PC-3 (cell line): ENCODE measurements around the gene ECE1. TPM values are rescaled to one million over a fixed set of nuclear protein-coding genes. Genes with fewer than 3 reads are reported as not detected.

Experiments used
- ATAC-seq: fragments of 200-7000 bp; cut with Tn5 transposase; 2 replicates; pipeline ENCODE4 v1.9.1; 2020; ENCODE audit warnings: mild to moderate bottlenecking, moderate library complexity
- BruUV-seq: library from RNA; stranded (reverse); fragments of 400-500 nt; replicated peaks from 2 replicates; lab custom pipeline; 2021; lab: Mats Ljungman, UMichigan
- CTCF ChIA-PET: fragments of 300-600 bp; sonication (Branson Sonifier 250); formaldehyde crosslinking; loops from one replicate; lab custom pipeline; 2022; ENCODE audit warnings: antibody characterized with exemption; lab: Charles Lee
- POLR2A ChIA-PET: fragments of 300-600 bp; sonication (Branson Sonifier 250); formaldehyde crosslinking; loops from one replicate; lab custom pipeline; 2022; ENCODE audit warnings: antibody characterized with exemption; ENCODE audit not compliant: unreplicated experiment; lab: Charles Lee
- DNase-seq: peaks from one replicate; pipeline ENCODE4 v3.0.0-alpha.2; 2015
- H2AFZ ChIP-seq: fragments of 300-600 bp; sonication (generic); 2 replicates; pipeline ENCODE4 v1.6.0; 2016; ENCODE audit warnings: antibody characterized with exemption, low read length
- H3F3A ChIP-seq: fragments of 300-600 bp; sonication (generic); one replicate; pipeline ENCODE4 v1.6.0; 2017; ENCODE audit warnings: antibody characterized with exemption, low read length, control low read depth, mild to moderate bottlenecking; ENCODE audit not compliant: unreplicated experiment
- H3K27ac ChIP-seq: fragments of 300-600 bp; sonication (generic); 2 replicates; pipeline ENCODE4 v1.5.1; 2016; ENCODE audit warnings: mild to moderate bottlenecking, low read length
- H3K27me3 ChIP-seq: fragments of 300-600 bp; sonication (generic); 2 replicates; pipeline ENCODE4 v1.6.1; 2016; ENCODE audit warnings: low read length, mixed read lengths
- H3K36me3 ChIP-seq: fragments of 300-600 bp; sonication (generic); 2 replicates; pipeline ENCODE4 v1.6.1; 2016; ENCODE audit warnings: low read depth, mixed run types, low read length, mixed read lengths
- H3K4me1 ChIP-seq: fragments of 300-600 bp; sonication (generic); 2 replicates; pipeline ENCODE4 v1.5.1; 2016; ENCODE audit warnings: low read length; ENCODE audit not compliant: insufficient read depth
- H3K4me2 ChIP-seq: fragments of 300-600 bp; sonication (generic); 2 replicates; pipeline ENCODE4 v1.6.0; 2016; ENCODE audit warnings: low read length
- H3K4me3 ChIP-seq: fragments of 300-600 bp; sonication (generic); 2 replicates; pipeline ENCODE4 v1.5.1; 2016; ENCODE audit warnings: mild to moderate bottlenecking, low read length, mixed read lengths
- H3K79me2 ChIP-seq: fragments of 300-600 bp; sonication (generic); 2 replicates; pipeline ENCODE4 v1.6.1; 2017; ENCODE audit warnings: low read length, mixed read lengths
- H3K9ac ChIP-seq: fragments of 300-600 bp; sonication (generic); 2 replicates; pipeline ENCODE4 v1.6.0; 2016; ENCODE audit warnings: mild to moderate bottlenecking, low read length
- H3K9me2 ChIP-seq: fragments of 300-600 bp; sonication (generic); replicated peaks from 2 replicates; pipeline ENCODE4 v1.6.1; 2016; ENCODE audit warnings: mixed run types, low read length, mixed read lengths
- H3K9me3 ChIP-seq: fragments of 300-600 bp; sonication (generic); 2 replicates; pipeline ENCODE4 v1.6.1; 2016; ENCODE audit warnings: low read length, mixed read lengths
- H4K20me1 ChIP-seq: fragments of 300-600 bp; sonication (generic); 2 replicates; pipeline ENCODE4 v1.6.1; 2016; ENCODE audit warnings: low read length, mixed read lengths
- EZH2 ChIP-seq: fragments of 300-600 bp; sonication (generic); IDR thresholded peaks from one replicate; pipeline ENCODE4 v1.6.1; 2017; ENCODE audit warnings: antibody characterized with exemption, mild to moderate bottlenecking, low read length; ENCODE audit not compliant: unreplicated experiment
- EZH2phosphoT487 ChIP-seq: fragments of 300-600 bp; sonication (generic); IDR thresholded peaks from 2 replicates; pipeline ENCODE4 v1.6.1; 2018; ENCODE audit warnings: mild to moderate bottlenecking, antibody characterized with exemption, low read length, borderline replicate concordance
- intact Hi-C: fragments of 100-400 bp; cut with micrococcal nuclease; formaldehyde crosslinking; loops from 2 replicates; pipeline ENCODE4 v1.9.0; 2023
- total RNA-seq: library from RNA; depleted of rRNA; stranded (reverse); fragments of >200 nt; gene quantifications from 2 replicates; pipeline ENCODE4 v1.2.3, GENCODE V29; 2014
- TF ChIP-seq, protein P1 (sequence below): fragments of 300-600 bp; sonication (generic); conservative IDR thresholded peaks from 2 replicates; pipeline ENCODE4 v1.5.1; 2017; ENCODE audit warnings: antibody characterized with exemption, low read depth, mild to moderate bottlenecking, low read length

The ECE1 gene
- total RNA-seq, 1 experiment from 2014 or later: 86.8 TPM

GRCh38 chr1:21261551-21262292 lies 28.5 kb downstream of the ECE1 start:
- Histone ChIP-seq H3K4me3 (no peak overlapping the region), H3K9ac (peak overlapping the region; percentile 75), H3K36me3 (peaks cover 6% of the 10 kb centered on the region; the same call in 1 of the 2 replicates), H3F3A (peaks cover 4% of the 10 kb centered on the region), H3K27me3 (no peaks in the 10 kb centered on the region), H4K20me1 (no peaks in the 10 kb centered on the region), H3K4me2 (peak overlapping the region; percentile 58), H3K9me3 (no peaks in the 10 kb centered on the region), H3K9me2 (no peaks in the 10 kb centered on the region), H3K27ac (peak overlapping the region; percentile 87), H3K79me2 (no peaks in the 10 kb centered on the region), H3K4me1 (peaks cover 50% of the 10 kb centered on the region), H2AFZ (no peak overlapping the region)
- no peak for TF ChIP-seq EZH2
- no peak for TF ChIP-seq EZH2phosphoT487
- TF ChIP-seq, protein P1, sequence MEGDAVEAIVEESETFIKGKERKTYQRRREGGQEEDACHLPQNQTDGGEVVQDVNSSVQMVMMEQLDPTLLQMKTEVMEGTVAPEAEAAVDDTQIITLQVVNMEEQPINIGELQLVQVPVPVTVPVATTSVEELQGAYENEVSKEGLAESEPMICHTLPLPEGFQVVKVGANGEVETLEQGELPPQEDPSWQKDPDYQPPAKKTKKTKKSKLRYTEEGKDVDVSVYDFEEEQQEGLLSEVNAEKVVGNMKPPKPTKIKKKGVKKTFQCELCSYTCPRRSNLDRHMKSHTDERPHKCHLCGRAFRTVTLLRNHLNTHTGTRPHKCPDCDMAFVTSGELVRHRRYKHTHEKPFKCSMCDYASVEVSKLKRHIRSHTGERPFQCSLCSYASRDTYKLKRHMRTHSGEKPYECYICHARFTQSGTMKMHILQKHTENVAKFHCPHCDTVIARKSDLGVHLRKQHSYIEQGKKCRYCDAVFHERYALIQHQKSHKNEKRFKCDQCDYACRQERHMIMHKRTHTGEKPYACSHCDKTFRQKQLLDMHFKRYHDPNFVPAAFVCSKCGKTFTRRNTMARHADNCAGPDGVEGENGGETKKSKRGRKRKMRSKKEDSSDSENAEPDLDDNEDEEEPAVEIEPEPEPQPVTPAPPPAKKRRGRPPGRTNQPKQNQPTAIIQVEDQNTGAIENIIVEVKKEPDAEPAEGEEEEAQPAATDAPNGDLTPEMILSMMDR: no peak
- DNase-seq: peak; percentile 67
- POLR2A ChIA-PET: interaction anchor here (0.6 to 1.0 kb wide), 4 partner anchors 10 to 99 kb away, joined by 3 to 5 read pairs (median 4); no protein-coding TSS in a partner anchor
- peak; percentile 74 for ATAC-seq
- CTCF ChIA-PET: interaction anchor here (1.1 to 1.5 kb wide), 3 partner anchors 8 to 108 kb away, joined by 4 to 10 read pairs (median 4); no protein-coding TSS in a partner anchor
- intact Hi-C loops: no loop called here
- BruUV-seq: TSS peak; percentile 59

DNA sequence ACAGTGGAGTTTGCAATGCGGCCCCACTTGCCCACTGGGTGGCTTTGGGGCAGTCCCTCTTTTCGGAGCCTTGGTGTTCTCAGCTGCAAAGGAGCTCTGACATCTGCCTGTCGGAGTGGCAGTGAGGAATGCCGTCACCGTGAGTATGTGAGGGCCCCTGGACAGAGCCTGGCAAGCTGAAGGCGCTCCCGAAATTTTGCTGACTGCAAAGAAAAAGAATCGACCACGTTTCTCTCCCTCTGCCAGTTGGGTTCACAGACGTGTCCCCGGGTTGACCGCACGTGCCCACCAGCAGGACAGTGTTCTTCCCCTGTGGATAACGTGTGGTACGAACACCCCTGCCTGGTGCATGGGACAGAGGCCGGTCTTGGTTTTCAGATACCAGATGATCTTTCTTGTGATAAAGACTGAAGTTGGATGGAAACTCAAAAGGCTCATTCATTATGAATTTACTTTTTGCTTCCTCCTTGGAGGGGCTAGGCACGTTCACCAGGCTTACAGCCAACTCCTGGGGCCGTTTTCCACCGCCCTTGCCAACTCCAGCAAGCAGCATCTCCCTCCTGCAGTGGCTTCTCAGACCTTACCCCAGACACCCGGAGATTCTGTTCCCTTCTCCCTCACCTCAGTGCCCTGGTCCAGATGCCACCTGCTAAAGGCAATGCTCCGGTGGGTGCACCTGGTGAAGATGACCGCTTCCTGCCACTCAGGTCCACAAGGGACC lies 29.7 kb downstream of the ECE1 start:
- H3K27me3 ChIP-seq: no peaks in the 10 kb centered on the region
- TF ChIP-seq EZH2: no peak
- H3K79me2 ChIP-seq: no peaks in the 10 kb centered on the region
- CTCF ChIA-PET: interaction anchor here (1.4 to 1.5 kb wide), 2 partner anchors 10 to 110 kb away, joined by 4 to 10 read pairs; no protein-coding TSS in a partner anchor
- ATAC-seq: no peak
- no peaks in the 10 kb centered on the region for H3K9me3 ChIP-seq
- intact Hi-C loops: no loop called here
- POLR2A ChIA-PET: interaction anchor here (0.6 kb wide), 2 partner anchors 74 to 77 kb away, joined by 3 read pairs; no protein-coding TSS in a partner anchor
- BruUV-seq: no TSS peak
- H3K4me1 ChIP-seq: peaks cover 39% of the 10 kb centered on the region
- no peak for DNase-seq
- peak overlapping the region; percentile 75; the same call in 1 of the 2 replicates for H3K9ac ChIP-seq
- H3K4me2 ChIP-seq: no peak overlapping the region
- H3F3A ChIP-seq: peaks cover 3% of the 10 kb centered on the region
- H3K9me2 ChIP-seq: no peaks in the 10 kb centered on the region
- H4K20me1 ChIP-seq: no peaks in the 10 kb centered on the region
- 0 out of 2 replicates have a peak, but pooled peaks cover 6% of the 10 kb centered on the region for H3K36me3 ChIP-seq
- no peak overlapping the region for H3K4me3 ChIP-seq
- no peak overlapping the region for H2AFZ ChIP-seq
- peak overlapping the region; percentile 87 for H3K27ac ChIP-seq

DNA sequence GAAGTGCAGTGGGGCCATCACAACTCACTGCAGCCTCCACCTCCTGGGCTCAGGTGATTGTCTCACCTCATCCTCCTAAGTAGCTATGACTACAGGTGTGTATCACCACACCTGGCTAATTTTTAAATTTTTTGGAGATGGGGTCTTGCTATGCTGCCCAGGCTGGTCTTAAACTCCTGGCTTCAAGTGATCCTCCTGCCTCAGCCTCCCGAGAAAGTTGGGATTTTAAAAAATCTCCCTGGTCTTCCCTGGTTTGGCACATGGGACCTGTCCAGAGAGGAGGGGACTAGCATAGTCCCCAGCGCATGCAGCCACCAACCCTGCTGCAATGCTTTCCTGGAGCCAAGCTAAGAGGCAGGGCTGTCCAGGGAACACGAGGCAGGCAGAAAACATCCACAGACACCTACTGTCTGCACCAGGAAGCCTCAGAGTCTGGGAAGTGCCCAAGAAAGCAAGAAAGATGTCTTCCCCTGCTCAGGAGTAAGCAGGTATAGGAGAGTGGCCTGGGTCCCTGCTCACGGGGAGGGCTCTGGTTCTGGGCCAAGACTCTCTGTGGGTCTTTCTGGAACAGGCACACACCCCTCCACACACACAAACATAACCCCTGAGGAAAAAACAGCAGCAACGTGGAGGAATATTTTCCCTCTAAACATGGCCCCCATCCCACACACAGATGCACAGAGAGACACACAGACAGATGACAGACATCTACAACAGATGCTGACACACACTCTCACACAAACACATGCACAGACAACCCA lies 30.8 kb downstream of the ECE1 start:
- H3K4me3 ChIP-seq: no peak overlapping the region
- intact Hi-C loops: no loop called here
- no peak overlapping the region for H2AFZ ChIP-seq
- H3F3A ChIP-seq: no peaks in the 10 kb centered on the region
- BruUV-seq: no TSS peak
- TF ChIP-seq EZH2phosphoT487 (no peak), EZH2 (no peak)
- TF ChIP-seq, protein P1: no peak
- ChIA-PET CTCF (no interaction called here), POLR2A (no interaction called here)
- H3K9ac ChIP-seq: no peak overlapping the region
- H4K20me1 ChIP-seq: no peaks in the 10 kb centered on the region
- no peaks in the 10 kb centered on the region for H3K79me2 ChIP-seq
- H3K27me3 ChIP-seq: no peaks in the 10 kb centered on the region
- H3K9me2 ChIP-seq: no peaks in the 10 kb centered on the region
- no peak for DNase-seq
- H3K4me1 ChIP-seq: peaks cover 29% of the 10 kb centered on the region
- no peak overlapping the region for H3K4me2 ChIP-seq
- H3K9me3 ChIP-seq: no peaks in the 10 kb centered on the region
- H3K36me3 ChIP-seq: 0 out of 2 replicates have a peak, but pooled peaks cover 11% of the 10 kb centered on the region
- no peak for ATAC-seq
- no peak overlapping the region for H3K27ac ChIP-seq
